Activated CD4-positive, alpha-beta T cell treated with anti-CD3 and anti-CD28 coated beads, Interleukin-2, Interleukin-4, amounts not matched to agents 100 ng/mL and 50 ng/mL, durations not matched to agents 16 hours and 8 hours (primary cell): ENCODE measurements around the gene PCDHGA8.
"Not testable (repeated sequence)": the region's sequence is repeated elsewhere in the genome, so short reads cannot be mapped to it uniquely, and the experiment has no call there.

ENCODE experiments used
- DNase-seq: peaks from one replicate; pipeline ENCODE4 v3.0.0-alpha.2; 2020; ENCODE audit warnings: low spot score

Gene PCDHGA8

GRCh38 chr5:141403387-141403786, 11.0 kb downstream of the PCDHGA8 start:
- DNase-seq, result no peak

- peak; percentile 42 for DNase-seq
Observed at GRCh38 chr5:141407790-141408505, 15.5 kb downstream of the PCDHGA8 start, which contains the start of gene PCDHGB6. PCDHGB6 (plus strand) TSS chr5:141408021; CDS start chr5:141408203, 182 bp downstream.

GRCh38 chr5:141409598-141410306, 17.3 kb downstream of the PCDHGA8 start:
- DNase-seq, result no peak

- DNase-seq, result no peak
Observed at GRCh38 chr5:141411575-141411974, 19.1 kb downstream of the PCDHGA8 start.

- DNase-seq, result peak; percentile 57
Observed at GRCh38 chr5:141412854-141413539, 20.6 kb downstream of the PCDHGA8 start, which contains the start of gene PCDHGA10. PCDHGA10 (plus strand) TSS chr5:141412987; CDS start chr5:141413176, 189 bp downstream.

GRCh38 chr5:141413540-141414069, 21.2 kb downstream of the PCDHGA8 start:
- no peak for DNase-seq

- not testable (repeated sequence) for DNase-seq
Observed at GRCh38 chr5:141414548-141415274, 22.3 kb downstream of the PCDHGA8 start.

GRCh38 chr5:141415275-141415618, 22.8 kb downstream of the PCDHGA8 start:
- DNase-seq, result not testable (repeated sequence)

- peak; percentile 53 for DNase-seq
Observed at GRCh38 chr5:141417494-141418172, 25.2 kb downstream of the PCDHGA8 start, which contains the start of gene PCDHGB7. PCDHGB7 (plus strand) TSS chr5:141417677; CDS start chr5:141417860, 183 bp downstream.

- no peak for DNase-seq
Observed at GRCh38 chr5:141419074-141419880, 26.8 kb downstream of the PCDHGA8 start.

- DNase-seq, result peak; percentile 51
Observed at GRCh38 chr5:141420855-141421488, 28.5 kb downstream of the PCDHGA8 start, which contains the start of gene PCDHGA11. PCDHGA11 (plus strand) TSS chr5:141421051; CDS start chr5:141421228, 177 bp downstream.

GRCh38 chr5:141421489-141421855, 29.0 kb downstream of the PCDHGA8 start:
- no peak for DNase-seq

GRCh38 chr5:141422742-141423291, 30.4 kb downstream of the PCDHGA8 start:
- no peak for DNase-seq

GRCh38 chr5:141427783-141428426, 35.5 kb downstream of the PCDHGA8 start:
- DNase-seq, result no peak

- peak; percentile 41 for DNase-seq
Observed at GRCh38 chr5:141430332-141431113, 38.1 kb downstream of the PCDHGA8 start, which contains the start of gene PCDHGA12. PCDHGA12 (plus strand) TSS chr5:141430507; CDS start chr5:141430760, 253 bp downstream.

GRCh38 chr5:141431286-141431685, 38.9 kb downstream of the PCDHGA8 start:
- DNase-seq, result no peak

- DNase-seq, result not testable (repeated sequence)
Observed at GRCh38 chr5:141432308-141432707, 39.9 kb downstream of the PCDHGA8 start.

- not testable (repeated sequence) for DNase-seq
Observed at GRCh38 chr5:141432726-141433125, 40.3 kb downstream of the PCDHGA8 start.
